Ovary (tissue), 9 donors: ENCODE measurements around the gene SEMA5B. TPM values are rescaled to one million over a fixed set of nuclear protein-coding genes. Genes with fewer than 3 reads are reported as not detected.

Experiments
- DNase-seq, 5 donors: peaks; one replicate each; pipeline ENCODE4 v3.0.0-alpha.2; 2019 to 2020
- H3K27ac ChIP-seq, 2 donors: fragments of 200-600 bp; one replicate each; pipeline versions ENCODE4 v1.5.1 to v1.8.0; 2019 to 2022
- H3K27me3 ChIP-seq: fragments of 200-600 bp; one replicate; pipeline ENCODE4 v1.8.0; 2022
- H3K36me3 ChIP-seq: fragments of 200-600 bp; sonication (generic); one replicate; pipeline ENCODE4 v1.5.1; 2019
- H3K4me1 ChIP-seq: one replicate; pipeline ENCODE4 v1.8.1; 2013; ENCODE audit warnings: mild to moderate bottlenecking, moderate library complexity; ENCODE audit not compliant: insufficient read depth
- H3K4me3 ChIP-seq: fragments of 200-600 bp; sonication (generic); one replicate; pipeline ENCODE4 v1.5.1; 2017
- H3K9me3 ChIP-seq, 2 donors: fragments of 200-600 bp in 1 of 2; sonication (generic) in 1 of 2; one replicate each; pipeline versions ENCODE4 v1.5.1 to v1.8.1; 2013 to 2019; ENCODE audit warnings: mild to moderate bottlenecking in 1 of 2, moderate library complexity in 1 of 2
- EP300 ChIP-seq: sonication (generic); formaldehyde crosslinking; IDR thresholded peaks from one replicate; pipeline ENCODE4 v1.6.1; 2017; ENCODE audit warnings: antibody characterized with exemption
- POLR2A ChIP-seq: fragments of 450-650 bp; IDR thresholded peaks from one replicate; pipeline ENCODE4 v1.6.1; 2017; ENCODE audit warnings: antibody characterized with exemption, mild to moderate bottlenecking, moderate library complexity
- WGBS, 3 donors: extraction: QIAGEN DNeasy Blood & Tissue Kit in 1 of 3; methylation state at CpG; one replicate each; pipeline versions ENCODE4 v1.1.5 to v1.1.7; 2013 to 2017; 5-methylcytosine and 5-hydroxymethylcytosine counted together
- intact Hi-C, 4 donors: fragments of 100-400 bp; cut with DNase I; formaldehyde crosslinking; loops; one replicate each; pipeline versions ENCODE4 v1.11.0 to v1.15.1; 2022 to 2023
- polyA plus RNA-seq, 2 donors: library from polyadenylated mRNA; stranded (reverse); fragments of 200-250 nt in 1 of 2; fragments of 350-450 nt in 1 of 2; fragmentation: Illumina TruSeq in 1 of 2; extraction: RNeasy Lipid Tissue Mini Kit (QIAGEN cat#74804) in 1 of 2; gene quantifications; one replicate each; pipeline ENCODE4 v1.2.3, GENCODE V29; 2013 to 2014
- total RNA-seq, 7 donors: library from RNA; depleted of rRNA in 2 of 7; stranded (reverse); fragments of >200 nt in 2 of 7; fragmentation: NEBNext Ultra II Directional in 3 of 7; extraction: Animal tissue kit (Norgen Biotek cat#: 25700) in 3 of 7; gene quantifications; one replicate each; pipeline versions ENCODE4 v1.1.0 to v1.2.4, GENCODE V29; 2016 to 2023
- TF ChIP-seq, protein P1 (sequence below), 3 donors: fragments of 450-650 bp in 2 of 3; fragments of 200-600 bp in 1 of 3; IDR thresholded peaks; one replicate each; pipeline versions ENCODE4 v1.5.1 to v1.8.0; 2016 to 2022; ENCODE audit warnings: antibody characterized with exemption in 3 of 3, mild to moderate bottlenecking in 1 of 3
- donor health status: DM: no; HTN: no; CAD: no; lungs with moderate emphysema.
- donor health status: DM: no; HTN: no; CAD: no.
- donor health status: Bipolar disorder and iron deficiency.
- donor health status: DM: yes; HTN: yes; CAD: no.
- donor health status: DM: no; HTN: no; CAD: no.
- donor health status: DM: yes; HTN: yes; CAD: no.

The SEMA5B gene
- total and polyA plus RNA-seq, 9 donors: 0.22 to 3.1 (median 1.3) TPM

DNA sequence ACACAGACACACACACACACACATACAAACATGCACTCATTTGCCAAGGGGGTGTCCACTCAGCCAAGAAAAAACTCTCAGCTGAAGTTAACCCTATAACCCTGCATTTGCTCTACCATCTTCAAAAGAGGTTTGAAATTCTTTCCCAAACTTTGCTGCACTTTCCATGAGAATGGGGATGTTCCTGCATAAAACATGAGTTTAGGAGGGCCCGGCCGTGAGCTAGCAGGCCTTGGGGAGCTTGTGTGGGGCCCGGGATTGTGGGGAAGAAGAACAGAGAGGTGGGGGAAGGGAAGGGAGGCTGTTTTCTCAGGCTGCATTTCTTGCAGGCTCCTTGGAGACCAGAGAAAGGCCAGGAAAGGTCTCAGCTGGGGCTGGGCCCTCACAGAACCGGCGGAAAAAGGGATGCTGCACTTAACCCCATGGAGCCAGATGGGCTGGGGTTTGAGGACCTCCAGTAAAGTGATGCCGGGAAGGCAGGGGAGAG, 40.8 kb downstream of the SEMA5B start:
- H3K27me3 ChIP-seq: no peaks in the 10 kb centered on the region
- H3K4me1 ChIP-seq: no peaks in the 10 kb centered on the region
- H3K27ac ChIP-seq: no peak overlapping the region
- TF ChIP-seq POLR2A (no peak), EP300 (no peak)
- TF ChIP-seq, protein P1, sequence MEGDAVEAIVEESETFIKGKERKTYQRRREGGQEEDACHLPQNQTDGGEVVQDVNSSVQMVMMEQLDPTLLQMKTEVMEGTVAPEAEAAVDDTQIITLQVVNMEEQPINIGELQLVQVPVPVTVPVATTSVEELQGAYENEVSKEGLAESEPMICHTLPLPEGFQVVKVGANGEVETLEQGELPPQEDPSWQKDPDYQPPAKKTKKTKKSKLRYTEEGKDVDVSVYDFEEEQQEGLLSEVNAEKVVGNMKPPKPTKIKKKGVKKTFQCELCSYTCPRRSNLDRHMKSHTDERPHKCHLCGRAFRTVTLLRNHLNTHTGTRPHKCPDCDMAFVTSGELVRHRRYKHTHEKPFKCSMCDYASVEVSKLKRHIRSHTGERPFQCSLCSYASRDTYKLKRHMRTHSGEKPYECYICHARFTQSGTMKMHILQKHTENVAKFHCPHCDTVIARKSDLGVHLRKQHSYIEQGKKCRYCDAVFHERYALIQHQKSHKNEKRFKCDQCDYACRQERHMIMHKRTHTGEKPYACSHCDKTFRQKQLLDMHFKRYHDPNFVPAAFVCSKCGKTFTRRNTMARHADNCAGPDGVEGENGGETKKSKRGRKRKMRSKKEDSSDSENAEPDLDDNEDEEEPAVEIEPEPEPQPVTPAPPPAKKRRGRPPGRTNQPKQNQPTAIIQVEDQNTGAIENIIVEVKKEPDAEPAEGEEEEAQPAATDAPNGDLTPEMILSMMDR (IDR thresholded peaks at IDR 0.05): no peak
- H3K4me3 ChIP-seq: no peak overlapping the region
- WGBS, 3 donors: 59 to 65% (median 61%) methylated on average over 6 of the region's 6 CpGs
- no peak for DNase-seq
- intact Hi-C loops: no loop called here
- no peaks in the 10 kb centered on the region for H3K9me3 ChIP-seq
- H3K36me3 ChIP-seq: no peaks in the 10 kb centered on the region

DNA sequence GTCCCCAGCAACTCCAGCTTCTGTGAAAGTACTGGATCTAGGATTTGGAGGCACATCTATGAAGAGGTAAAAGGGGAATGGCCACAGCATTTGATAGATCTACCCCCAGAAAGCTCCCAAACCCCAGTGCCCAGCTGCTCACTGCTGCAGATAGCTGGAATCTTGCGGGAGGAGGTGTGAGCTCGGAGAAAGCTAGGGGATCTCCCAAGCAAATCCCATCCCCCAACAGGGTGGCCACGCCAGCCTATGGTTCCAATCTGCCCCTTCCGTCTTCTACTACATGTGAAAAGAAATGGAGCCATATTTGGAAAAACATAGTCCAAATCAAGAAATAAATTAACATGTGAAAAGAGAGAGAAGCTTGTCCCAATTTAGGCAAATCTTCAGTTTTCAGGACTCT, 42.0 kb downstream of the SEMA5B start:
- TF ChIP-seq EP300 (no peak), POLR2A (no peak)
- TF ChIP-seq, protein P1 (IDR thresholded peaks at IDR 0.05): no peak

DNA sequence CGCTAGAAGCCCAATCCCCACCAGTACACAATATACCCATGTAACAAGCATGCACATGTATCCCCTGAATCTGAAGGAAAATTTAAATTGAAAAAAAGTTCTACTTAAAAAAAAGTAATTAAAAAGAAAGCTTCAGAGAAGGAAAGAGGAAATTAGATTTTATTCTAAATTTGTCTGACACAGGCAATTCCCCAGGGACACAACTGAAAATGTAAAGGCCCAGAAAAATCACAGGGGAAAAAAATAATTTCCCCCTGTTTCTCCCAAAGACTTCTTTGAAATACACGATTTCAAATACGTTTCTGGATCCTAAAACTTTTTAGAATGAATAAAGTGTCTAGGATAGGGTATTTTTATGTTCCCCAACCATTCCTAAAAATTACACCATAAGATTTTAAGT, 42.9 kb downstream of the SEMA5B start:
- Histone ChIP-seq H3K36me3 (no peaks in the 10 kb centered on the region), H3K9me3 (no peaks in the 10 kb centered on the region), H3K27me3 (no peaks in the 10 kb centered on the region), H3K4me3 (no peak overlapping the region), H3K4me1 (no peaks in the 10 kb centered on the region), H3K27ac (no peak overlapping the region)
- WGBS, 3 donors: 86 to 94% (median 93%) methylated on average over 3 of the region's 3 CpGs
- intact Hi-C loops: no loop called here
- TF ChIP-seq, protein P1 (IDR thresholded peaks at IDR 0.05): no peak
- TF ChIP-seq POLR2A (no peak), EP300 (no peak)
- DNase-seq: no peak

More for the DNA sequence above, 42.0 kb downstream of the SEMA5B start:
- Histone ChIP-seq H3K4me3 (no peak overlapping the region), H3K36me3 (no peaks in the 10 kb centered on the region), H3K27ac (no peak overlapping the region), H3K4me1 (no peaks in the 10 kb centered on the region), H3K27me3 (no peaks in the 10 kb centered on the region), H3K9me3 (no peaks in the 10 kb centered on the region)
- DNase-seq: no peak
- WGBS, 3 donors: 87 to 92% (median 90%) methylated on average over 4 of the region's 4 CpGs
- intact Hi-C loops: no loop called here

DNA sequence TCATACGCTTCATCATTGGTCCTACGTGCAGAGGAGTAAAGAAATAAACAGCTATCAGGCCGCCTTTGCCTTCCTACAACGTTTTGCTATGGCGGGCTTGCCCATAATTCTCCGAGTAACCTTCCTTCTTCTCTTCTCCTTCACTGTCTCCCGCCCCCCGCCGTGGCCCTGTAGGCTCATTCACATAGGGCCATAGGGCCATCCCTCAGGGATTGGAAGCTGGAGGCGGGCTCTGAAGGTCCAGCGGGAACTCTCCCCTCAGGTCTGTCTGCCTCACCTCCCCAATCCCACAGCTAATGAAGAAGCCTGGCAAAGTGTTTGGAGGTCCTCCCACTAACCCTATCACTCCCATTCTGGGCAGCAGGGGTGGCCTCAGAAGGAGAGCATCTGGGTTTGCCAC, 43.6 kb downstream of the SEMA5B start:
- H3K27me3 ChIP-seq: no peaks in the 10 kb centered on the region
- TF ChIP-seq, protein P1 (IDR thresholded peaks at IDR 0.05): no peak
- TF ChIP-seq EP300 (no peak), POLR2A (no peak)
- H3K36me3 ChIP-seq: no peaks in the 10 kb centered on the region
- H3K4me1 ChIP-seq: no peaks in the 10 kb centered on the region
- H3K27ac ChIP-seq: no peak overlapping the region
- 83 to 88% (median 87%) methylated on average over 11 of the region's 11 CpGs for WGBS, 3 donors
- H3K9me3 ChIP-seq: no peaks in the 10 kb centered on the region
- intact Hi-C loops: no loop called here
- no peak overlapping the region for H3K4me3 ChIP-seq
- no peak for DNase-seq
